K562 (cell line): ENCODE measurements around the gene NTNG1. TPM values are rescaled to one million over a fixed set of nuclear protein-coding genes. Genes with fewer than 3 reads are reported as not detected.

Experiments used
- ATAC-seq: fragments of 200-7000 bp; cut with Tn5 transposase; 3 replicates; pipeline ENCODE4 v1.9.1; 2020; ENCODE audit warnings: moderate library complexity
- BruUV-seq: library from RNA; stranded (reverse); fragments of 400-500 nt; replicated peaks from 2 replicates; lab custom pipeline; 2021; lab: Mats Ljungman, UMichigan
- CTCF ChIA-PET: fragments of 300-600 bp; formaldehyde crosslinking; extraction: SDS; loops from one replicate; lab custom pipeline; 2021; ENCODE audit warnings: low intra/inter-chr PET ratio; lab: Yijun Ruan, JAX
- POLR2A ChIA-PET: fragments of 300-600, 350-650 bp; sonication (Branson Sonifier 250); formaldehyde crosslinking; extraction: SDS; loops from one replicate; lab custom pipeline; 2021; ENCODE audit warnings: antibody characterized with exemption, inconsistent platforms; lab: Yijun Ruan, JAX
- DNase-seq, 4 experiments: peaks; one replicate each; pipeline versions ENCODE4 v3.0.0 to v3.0.0-alpha.2; 2011 to 2018; ENCODE audit warnings: low spot score in 3 of 4, mixed read lengths in 3 of 4; ENCODE audit errors: extremely low read depth in 1 of 4
- FAIRE-seq: peaks from 2 replicates; lab custom pipeline; 2011; peaks lifted over from hg19 to GRCh38; lab: Jason Lieb, UNC
- H2AFZ ChIP-seq: 2 replicates; pipeline ENCODE4 v1.6.0; 2011; ENCODE audit warnings: low read depth, low read length, control low read depth, inconsistent platforms
- H3K27ac ChIP-seq: fragments of 200-600 bp; 3 replicates; pipeline ENCODE4 v1.8.0; 2011; ENCODE audit warnings: low read depth, mild to moderate bottlenecking, control low read depth, inconsistent platforms, low read length, moderate library complexity, mixed read lengths; ENCODE audit errors: extremely low read depth
- H3K27me3 ChIP-seq, 2 experiments: fragments of 300-600 bp in 1 of 2; 2 replicates in 1 of 2; 3 replicates in 1 of 2; pipeline versions ENCODE4 v1.6.0 to v1.8.0; 2011; ENCODE audit warnings: inconsistent platforms in 2 of 2, low read length in 2 of 2, mild to moderate bottlenecking in 1 of 2, mixed read lengths in 1 of 2, moderate library complexity in 1 of 2; ENCODE audit not compliant: control insufficient read depth in 2 of 2, insufficient read depth in 2 of 2
- H3K36me3 ChIP-seq: fragments of 300-600 bp; 3 replicates; pipeline ENCODE4 v1.8.0; 2011; ENCODE audit warnings: mild to moderate bottlenecking, low read length, inconsistent platforms; ENCODE audit not compliant: control insufficient read depth, insufficient read depth
- H3K4me1 ChIP-seq, 2 experiments: fragments of 200-600 bp in 1 of 2; replicated peaks in 1 of 2; 2 replicates in 1 of 2; 3 replicates in 1 of 2; pipeline versions ENCODE4 v1.5.1 to v1.8.0; 2011; ENCODE audit warnings: inconsistent platforms in 2 of 2, low read length in 2 of 2, mild to moderate bottlenecking in 1 of 2, mixed read lengths in 1 of 2, moderate library complexity in 1 of 2; ENCODE audit not compliant: control insufficient read depth in 2 of 2, insufficient read depth in 2 of 2
- H3K4me2 ChIP-seq: 2 replicates; pipeline ENCODE4 v1.6.1; 2011; ENCODE audit warnings: low read length, control low read depth, inconsistent platforms, mixed read lengths; ENCODE audit not compliant: insufficient read depth
- H3K4me3 ChIP-seq: fragments of 200-600 bp; sonication (generic), shearing (Covaris generic); 2 replicates; pipeline ENCODE4 v1.5.1; 2016; ENCODE audit warnings: control low read depth, inconsistent platforms
- H3K79me2 ChIP-seq: fragments of 200-600 bp; 3 replicates; pipeline ENCODE4 v1.8.0; 2011; ENCODE audit warnings: low read length, inconsistent platforms; ENCODE audit not compliant: control insufficient read depth, insufficient read depth
- H3K9ac ChIP-seq, 2 experiments: 2 replicates each; pipeline versions ENCODE4 v1.6.0 to v1.6.1; 2011; ENCODE audit warnings: low read depth in 2 of 2, low read length in 2 of 2, control low read depth in 1 of 2, inconsistent platforms in 1 of 2, mild to moderate bottlenecking in 1 of 2, mixed read lengths in 1 of 2; ENCODE audit not compliant: insufficient read depth in 1 of 2
- H3K9me1 ChIP-seq: one replicate; pipeline ENCODE4 v1.6.0; 2011; ENCODE audit warnings: inconsistent platforms, mild to moderate bottlenecking, low read length, moderate library complexity; ENCODE audit not compliant: control insufficient read depth, insufficient read depth
- H3K9me3 ChIP-seq: replicated peaks from 2 replicates; pipeline ENCODE4 v1.5.1; 2011; ENCODE audit warnings: low read depth, low read length, inconsistent platforms; ENCODE audit not compliant: control insufficient read depth, insufficient read depth
- H4K20me1 ChIP-seq: replicated peaks from 2 replicates; pipeline ENCODE4 v1.6.1; 2011; ENCODE audit warnings: low read length, inconsistent platforms, mixed read lengths; ENCODE audit not compliant: control insufficient read depth, insufficient read depth
- BCL6 ChIP-seq: fragments of 250-450 bp; sonication (Bioruptor Pico); IDR thresholded peaks from 2 replicates; pipeline ENCODE4 v1.4.0; 2020
- CBX1 ChIP-seq: sonication (generic); IDR thresholded peaks from 2 replicates; pipeline ENCODE4 v1.6.1; 2016; ENCODE audit warnings: antibody characterized with exemption, low read depth, mild to moderate bottlenecking
- EGR1 ChIP-seq: fragments of 450-650 bp; conservative IDR thresholded peaks from 2 replicates; pipeline ENCODE4 v1.6.1; 2017; ENCODE audit warnings: mild to moderate bottlenecking
- HMG20B ChIP-seq: fragments of 250-450 bp; sonication (Bioruptor Pico); IDR thresholded peaks from 2 replicates; pipeline ENCODE4 v1.5.0; 2021; ENCODE audit warnings: mild to moderate bottlenecking
- KLF16 ChIP-seq: IDR thresholded peaks from 2 replicates; pipeline ENCODE4 v1.6.1; 2016; ENCODE audit warnings: antibody characterized with exemption
- MYBL2 ChIP-seq, 2 experiments: fragments of 450-650 bp in 1 of 2; sonication (generic) in 1 of 2; formaldehyde crosslinking in 1 of 2; IDR thresholded peaks; 2 replicates each; pipeline versions ENCODE4 v1.6.1 to v1.8.1; 2017 to 2022; ENCODE audit warnings: borderline replicate concordance in 1 of 2, inconsistent platforms in 1 of 2, low read depth in 1 of 2, mild to moderate bottlenecking in 1 of 2, missing genetic modification reagents in 1 of 2, moderate library complexity in 1 of 2
- PPARD ChIP-seq: fragments of 250-450 bp; sonication (Bioruptor Pico); IDR thresholded peaks from 2 replicates; pipeline ENCODE4 v1.8.0; 2022; ENCODE audit warnings: inconsistent platforms, mild to moderate bottlenecking, moderate library complexity
- U2AF2 ChIP-seq: fragments of 200-400 bp; formaldehyde crosslinking; optimal IDR thresholded peaks from 2 replicates; pipeline ENCODE3; 2017; ENCODE audit warnings: low read depth, mild to moderate bottlenecking, low read length
- ZNF274 ChIP-seq: IDR thresholded peaks from 2 replicates; pipeline ENCODE4 v1.6.1; 2011; ENCODE audit warnings: low read depth, mild to moderate bottlenecking, low read length, moderate library complexity, borderline replicate concordance
- WGBS: fragments of 100-300 bp; shearing (Covaris generic); methylation state at CpG from one replicate; pipeline ENCODE4 v1.1.6; 2016; ENCODE audit warnings: low coverage, mixed read lengths; ENCODE audit not compliant: insufficient coverage; ENCODE audit errors: missing lambda C conversion rate; 5-methylcytosine and 5-hydroxymethylcytosine counted together
- in situ Hi-C: fragments of 300-500 bp; cut with MboI; formaldehyde crosslinking; loops from 4 replicates; pipeline ENCODE4 v1.15.0; 2018; ENCODE audit warnings: inconsistent platforms, mixed read lengths
- intact Hi-C: fragments of 100-400 bp; cut with micrococcal nuclease; formaldehyde crosslinking; loops from 2 replicates; pipeline ENCODE4 v1.14.2; 2022
- polyA plus RNA-seq, 8 experiments: library from polyadenylated mRNA; depleted of rRNA in 4 of 8; stranded (reverse) in 5 of 8; unstranded in 3 of 8; fragments of >200 nt; fragmentation: Nextera tagmentation in 2 of 8; fragmentation: Illumina TruSeq in 1 of 8; extraction: Ambion mirVana in 2 of 8; extraction: Trizol in 1 of 8; gene quantifications; 2 replicates each; pipeline versions ENCODE4 v1.2.1 to v1.2.3, GENCODE V29; 2011 to 2014; ENCODE audit warnings: inconsistent platforms in 1 of 8, missing spikeins in 1 of 8
- total RNA-seq, 7 experiments: library from RNA; depleted of rRNA in 6 of 7; stranded (reverse); fragments of >200 nt in 6 of 7; fragmentation: Illumina TruSeq in 2 of 7; extraction: Trizol in 2 of 7; gene quantifications; 2 replicates each; pipeline versions ENCODE4 v1.2.1 to v1.2.3, GENCODE V29; 2011 to 2021; ENCODE audit warnings: low replicate concordance in 1 of 7
- TF ChIP-seq, protein P1 (sequence below): fragments of 450-650 bp; formaldehyde crosslinking; IDR thresholded peaks from 2 replicates; pipeline ENCODE4 v1.4.0; 2020; ENCODE audit warnings: mild to moderate bottlenecking, moderate library complexity
- TF ChIP-seq, protein P2 (sequence below): fragments of 250-450 bp; sonication (Bioruptor Pico); IDR thresholded peaks from 2 replicates; pipeline ENCODE4 v1.4.0; 2020; ENCODE audit warnings: mild to moderate bottlenecking, moderate library complexity

Gene NTNG1
- total and polyA plus RNA-seq, 9 of the 15 experiments (the other 6 are each of a cell fraction or from before 2014, with no cell fraction given), result not detected

DNA sequence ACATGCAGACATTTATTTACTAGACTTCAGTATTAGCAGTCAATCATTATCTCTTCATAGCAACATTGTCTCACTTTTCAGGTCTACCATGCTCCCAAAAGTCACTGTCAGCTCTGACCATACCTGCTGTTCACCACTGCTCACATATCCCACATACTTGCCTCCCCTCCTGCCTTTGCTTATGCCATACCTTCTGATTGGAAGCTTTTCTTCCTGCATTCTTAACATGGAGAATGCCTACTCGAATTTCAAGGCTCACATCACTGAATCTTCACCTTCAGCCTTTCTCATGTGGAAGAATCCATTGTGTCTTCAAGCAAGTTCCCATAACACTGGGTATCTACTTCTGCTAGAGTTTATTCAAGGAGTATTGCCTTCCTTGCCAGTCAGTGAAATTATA is 135.4 kb downstream of the NTNG1 start:
- intact Hi-C loops, result no loop called here
- H3K79me2 ChIP-seq, result no peaks in the 10 kb centered on the region
- no peaks in the 10 kb centered on the region for H3K27me3 ChIP-seq
- no peaks in the 10 kb centered on the region for H4K20me1 ChIP-seq
- no peak overlapping the region for H3K4me2 ChIP-seq
- POLR2A ChIA-PET, result no interaction called here
- FAIRE-seq, result no peak
- H3K9me3 ChIP-seq, result no peaks in the 10 kb centered on the region
- no peak overlapping the region for H3K9ac ChIP-seq
- no peak overlapping the region for H3K27ac ChIP-seq
- H3K4me1 ChIP-seq, result no peaks in the 10 kb centered on the region
- WGBS, result 0% methylated on average over 1 of the region's 1 CpG
- BruUV-seq, result no TSS peak
- H2AFZ ChIP-seq, result no peak overlapping the region
- no peaks in the 10 kb centered on the region for H3K36me3 ChIP-seq
- CTCF ChIA-PET, result no interaction called here
- H3K9me1 ChIP-seq, result no peaks in the 10 kb centered on the region
- in situ Hi-C loops, result no loop called here
- TF ChIP-seq BCL6 (CRISPR knock-in tag), result no peak
- no peak for TF ChIP-seq PPARD (CRISPR knock-in tag)
- TF ChIP-seq HMG20B (CRISPR knock-in tag), result no peak
- no peak for TF ChIP-seq EGR1
- TF ChIP-seq, protein P1, sequence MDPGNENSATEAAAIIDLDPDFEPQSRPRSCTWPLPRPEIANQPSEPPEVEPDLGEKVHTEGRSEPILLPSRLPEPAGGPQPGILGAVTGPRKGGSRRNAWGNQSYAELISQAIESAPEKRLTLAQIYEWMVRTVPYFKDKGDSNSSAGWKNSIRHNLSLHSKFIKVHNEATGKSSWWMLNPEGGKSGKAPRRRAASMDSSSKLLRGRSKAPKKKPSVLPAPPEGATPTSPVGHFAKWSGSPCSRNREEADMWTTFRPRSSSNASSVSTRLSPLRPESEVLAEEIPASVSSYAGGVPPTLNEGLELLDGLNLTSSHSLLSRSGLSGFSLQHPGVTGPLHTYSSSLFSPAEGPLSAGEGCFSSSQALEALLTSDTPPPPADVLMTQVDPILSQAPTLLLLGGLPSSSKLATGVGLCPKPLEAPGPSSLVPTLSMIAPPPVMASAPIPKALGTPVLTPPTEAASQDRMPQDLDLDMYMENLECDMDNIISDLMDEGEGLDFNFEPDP (CRISPR knock-in tag), result no peak
- TF ChIP-seq MYBL2 (IDR thresholded peaks at IDR 0.05; ENCODE audit: low read depth), result no peak
- TF ChIP-seq MYBL2 (CRISPR knock-in tag; IDR thresholded peaks at IDR 0.05; ENCODE audit: borderline replicate concordance), result no peak
- TF ChIP-seq, protein P2, sequence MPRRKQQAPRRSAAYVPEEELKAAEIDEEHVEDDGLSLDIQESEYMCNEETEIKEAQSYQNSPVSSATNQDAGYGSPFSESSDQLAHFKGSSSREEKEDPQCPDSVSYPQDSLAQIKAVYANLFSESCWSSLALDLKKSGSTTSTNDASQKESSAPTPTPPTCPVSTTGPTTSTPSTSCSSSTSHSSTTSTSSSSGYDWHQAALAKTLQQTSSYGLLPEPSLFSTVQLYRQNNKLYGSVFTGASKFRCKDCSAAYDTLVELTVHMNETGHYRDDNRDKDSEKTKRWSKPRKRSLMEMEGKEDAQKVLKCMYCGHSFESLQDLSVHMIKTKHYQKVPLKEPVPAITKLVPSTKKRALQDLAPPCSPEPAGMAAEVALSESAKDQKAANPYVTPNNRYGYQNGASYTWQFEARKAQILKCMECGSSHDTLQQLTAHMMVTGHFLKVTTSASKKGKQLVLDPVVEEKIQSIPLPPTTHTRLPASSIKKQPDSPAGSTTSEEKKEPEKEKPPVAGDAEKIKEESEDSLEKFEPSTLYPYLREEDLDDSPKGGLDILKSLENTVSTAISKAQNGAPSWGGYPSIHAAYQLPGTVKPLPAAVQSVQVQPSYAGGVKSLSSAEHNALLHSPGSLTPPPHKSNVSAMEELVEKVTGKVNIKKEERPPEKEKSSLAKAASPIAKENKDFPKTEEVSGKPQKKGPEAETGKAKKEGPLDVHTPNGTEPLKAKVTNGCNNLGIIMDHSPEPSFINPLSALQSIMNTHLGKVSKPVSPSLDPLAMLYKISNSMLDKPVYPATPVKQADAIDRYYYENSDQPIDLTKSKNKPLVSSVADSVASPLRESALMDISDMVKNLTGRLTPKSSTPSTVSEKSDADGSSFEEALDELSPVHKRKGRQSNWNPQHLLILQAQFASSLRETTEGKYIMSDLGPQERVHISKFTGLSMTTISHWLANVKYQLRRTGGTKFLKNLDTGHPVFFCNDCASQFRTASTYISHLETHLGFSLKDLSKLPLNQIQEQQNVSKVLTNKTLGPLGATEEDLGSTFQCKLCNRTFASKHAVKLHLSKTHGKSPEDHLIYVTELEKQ (CRISPR knock-in tag), result no peak
- TF ChIP-seq KLF16, result no peak
- no peak for TF ChIP-seq CBX1
- TF ChIP-seq U2AF2, result no peak
- TF ChIP-seq ZNF274, result no peak
- DNase-seq, result no peak
- ATAC-seq, result no peak
- H3K4me3 ChIP-seq, result no peak overlapping the region
